GM13976 (cell line): ENCODE measurements around the gene TKTL1.
A peak's percentile ranks its signal among the peaks of the same experiment; 100 is the strongest.

Experiments used
- DNase-seq: peaks from one replicate; pipeline ENCODE4 v3.0.0; 2012; ENCODE audit warnings: low spot score
- CTCF ChIP-seq: IDR thresholded peaks from 2 replicates; pipeline ENCODE4 v1.5.1; 2012; ENCODE audit warnings: borderline replicate concordance, mild to moderate bottlenecking; ENCODE audit not compliant: insufficient read depth; ENCODE audit errors: extremely low read depth, missing control alignments, control extremely low read depth
- in situ Hi-C: fragments of 300-500 bp; cut with MboI; formaldehyde crosslinking; loops from one replicate; pipeline ENCODE4 v1.12.0; 2022; ENCODE audit warnings: low sequenced_read_pairs, mixed read lengths, inconsistent platforms; ENCODE audit not compliant: unreplicated experiment

The TKTL1 gene

GRCh38 chrX:154373340-154374306 is 78.0 kb downstream of the TKTL1 start:
- DNase-seq, result no peak
- in situ Hi-C loops, result no loop called here
- TF ChIP-seq CTCF, result peak; percentile 41

GRCh38 chrX:154374313-154375155 is 78.9 kb downstream of the TKTL1 start, which contains the start of gene FLNA:
FLNA (minus strand) TSS chrX:154374634; CDS start chrX:154371245, 3,389 bp downstream.
- DNase-seq, result no peak
- in situ Hi-C loops, result no loop called here
- peak; percentile 44 for TF ChIP-seq CTCF

- TF ChIP-seq CTCF, result no peak
- DNase-seq, result no peak
- in situ Hi-C loops, result no loop called here
Measured at GRCh38 chrX:154375156-154375504, 79.5 kb downstream of the TKTL1 start.

GRCh38 chrX:154376774-154377173 is 81.2 kb downstream of the TKTL1 start:
- in situ Hi-C loops, result no loop called here
- no peak for TF ChIP-seq CTCF
- no peak for DNase-seq

- no peak for TF ChIP-seq CTCF
Measured at GRCh38 chrX:154378059-154378798, 82.6 kb downstream of the TKTL1 start.

More at GRCh38 chrX:154378059-154378798, 82.6 kb downstream of the TKTL1 start:
- no peak for DNase-seq
- in situ Hi-C loops, result no loop called here
